Neural progenitor cell (in vitro differentiated cells): ENCODE measurements around the gene KIRREL3.

Experiments used
- CTCF ChIP-seq: fragments of 200-600 bp; sonication (generic); IDR thresholded peaks from 2 replicates; pipeline ENCODE4 v1.5.1; 2017; ENCODE audit warnings: antibody characterized with exemption, mild to moderate bottlenecking
- EZH2 ChIP-seq: fragments of 200-600 bp; sonication (generic); IDR thresholded peaks from 2 replicates; pipeline ENCODE4 v1.6.1; 2017; ENCODE audit warnings: antibody characterized with exemption, mild to moderate bottlenecking, moderate library complexity

GRCh38 chr11:126686938-126687337 lies 313.6 kb downstream of the KIRREL3 start:
- TF ChIP-seq CTCF (no peak), EZH2 (no peak)
